ENCODE data around the gene STH.

- TF ChIP-seq CTCF (IDR thresholded peaks at IDR 0.05; ENCODE audit: low read length) (no peak), EZH2phosphoT487 (IDR thresholded peaks at IDR 0.05; ENCODE audit: low read length) (no peak), EZH2 (optimal IDR thresholded peaks at IDR 0.05; ENCODE audit: low read depth, low read length) (no peak)
Measured at GRCh38 chr17:45956090-45956489, 43.0 kb upstream of the STH start.
